GM23338 (cell line): Measurements from ENCODE around the gene DCHS1. TPM values are rescaled to one million over a fixed set of nuclear protein-coding genes. Genes with fewer than 3 reads are reported as not detected.

Source experiments
- ATAC-seq: fragments of 200-7000 bp; cut with Tn5 transposase; 3 replicates; pipeline ENCODE4 v1.9.1; 2020
- DNase-seq: peaks from one replicate; pipeline ENCODE4 v3.0.0-alpha.2; 2015; ENCODE audit warnings: low spot score
- H2AFZ ChIP-seq: fragments of 200-600 bp; sonication (generic); 2 replicates; pipeline ENCODE4 v1.8.0; 2016; ENCODE audit warnings: antibody characterized with exemption, mild to moderate bottlenecking, moderate library complexity
- H3F3A ChIP-seq: fragments of 200-600 bp; sonication (generic); replicated peaks from 2 replicates; pipeline ENCODE4 v1.8.0; 2017; ENCODE audit warnings: antibody characterized with exemption, mixed run types, low read depth
- H3K27ac ChIP-seq: fragments of 200-600 bp; sonication (generic); 2 replicates; pipeline ENCODE4 v1.6.1; 2016; ENCODE audit warnings: low read depth
- H3K27me3 ChIP-seq: fragments of 200-600 bp; sonication (generic); 2 replicates; pipeline ENCODE4 v1.8.0; 2016; ENCODE audit warnings: mild to moderate bottlenecking, mixed run types, moderate library complexity; ENCODE audit not compliant: insufficient read depth
- H3K36me3 ChIP-seq: fragments of 200-600 bp; sonication (generic); 2 replicates; pipeline ENCODE4 v1.8.0; 2016; ENCODE audit warnings: mild to moderate bottlenecking; ENCODE audit not compliant: insufficient read depth
- H3K4me1 ChIP-seq: fragments of 200-600 bp; sonication (generic); 2 replicates; pipeline ENCODE4 v1.8.0; 2016; ENCODE audit warnings: mild to moderate bottlenecking, moderate library complexity; ENCODE audit not compliant: insufficient read depth
- H3K4me2 ChIP-seq: fragments of 200-600 bp; sonication (generic); 2 replicates; pipeline ENCODE4 v1.7.1; 2017; ENCODE audit warnings: mixed run types
- H3K4me3 ChIP-seq: fragments of 200-600 bp; sonication (generic); 2 replicates; pipeline ENCODE4 v1.6.1; 2016; ENCODE audit warnings: mixed run types
- H3K79me2 ChIP-seq: fragments of 200-600 bp; sonication (generic); replicated peaks from 2 replicates; pipeline ENCODE4 v1.8.0; 2017; ENCODE audit warnings: mild to moderate bottlenecking; ENCODE audit not compliant: insufficient read depth
- H3K9me2 ChIP-seq: fragments of 200-600 bp; sonication (generic); 2 replicates; pipeline ENCODE4 v1.8.0; 2017; ENCODE audit not compliant: insufficient read depth
- H4K20me1 ChIP-seq: fragments of 200-600 bp; sonication (generic); replicated peaks from 2 replicates; pipeline ENCODE4 v1.8.0; 2017; ENCODE audit warnings: mild to moderate bottlenecking; ENCODE audit not compliant: insufficient read depth
- H3K27ac Mint-ChIP-seq: 2 replicates; pipeline ENCODE4 v1.8.0; 2020; ENCODE audit warnings: inconsistent platforms, mild to moderate bottlenecking, moderate library complexity, mixed read lengths
- H3K27me3 Mint-ChIP-seq: 3 replicates; pipeline ENCODE4 v1.8.0; 2022; ENCODE audit warnings: low read depth, mild to moderate bottlenecking, moderate library complexity, mixed read lengths, inconsistent platforms; ENCODE audit not compliant: insufficient read depth, poor library complexity
- H3K36me3 Mint-ChIP-seq: 3 replicates; pipeline ENCODE4 v1.8.0; 2021; ENCODE audit warnings: low read depth, mild to moderate bottlenecking, inconsistent platforms, moderate library complexity, mixed read lengths
- H3K4me1 Mint-ChIP-seq: 3 replicates; pipeline ENCODE4 v1.8.0; 2020; ENCODE audit warnings: mild to moderate bottlenecking, inconsistent platforms, mixed read lengths
- H3K4me3 Mint-ChIP-seq: 3 replicates; pipeline ENCODE4 v1.8.0; 2021; ENCODE audit warnings: moderate library complexity, mild to moderate bottlenecking, inconsistent platforms, mixed read lengths
- H3K9me3 Mint-ChIP-seq: 3 replicates; pipeline ENCODE4 v1.8.0; 2020; ENCODE audit warnings: moderate library complexity, mild to moderate bottlenecking, inconsistent platforms, mixed read lengths
- CREB1 ChIP-seq: fragments of 250-450 bp; sonication (Bioruptor Pico); IDR thresholded peaks from 2 replicates; pipeline ENCODE4 v1.5.0; 2020; ENCODE audit warnings: low read depth, mild to moderate bottlenecking, moderate library complexity
- EZH2 ChIP-seq: fragments of 200-600 bp; sonication (generic); IDR thresholded peaks from one replicate; pipeline ENCODE4 v1.8.0; 2017; ENCODE audit warnings: antibody characterized with exemption, mild to moderate bottlenecking, low read depth; ENCODE audit not compliant: unreplicated experiment
- EZH2phosphoT487 ChIP-seq: fragments of 200-600 bp; sonication (generic); IDR thresholded peaks from one replicate; pipeline ENCODE4 v1.8.1; 2018; ENCODE audit warnings: antibody characterized with exemption; ENCODE audit not compliant: unreplicated experiment
- JUNB ChIP-seq: IDR thresholded peaks from one replicate; pipeline ENCODE4 v1.6.1; 2016; ENCODE audit warnings: antibody characterized with exemption; ENCODE audit not compliant: unreplicated experiment
- NANOG ChIP-seq: IDR thresholded peaks from 2 replicates; pipeline ENCODE4 v1.6.1; 2016; ENCODE audit warnings: antibody characterized with exemption, borderline replicate concordance
- POLR2AphosphoS5 ChIP-seq: IDR thresholded peaks from 2 replicates; pipeline ENCODE4 v1.6.1; 2016; ENCODE audit warnings: antibody characterized with exemption, low read depth
- REST ChIP-seq: IDR thresholded peaks from one replicate; pipeline ENCODE4 v1.6.1; 2018; ENCODE audit warnings: antibody characterized with exemption; ENCODE audit not compliant: unreplicated experiment
- STAT1 ChIP-seq: IDR thresholded peaks from one replicate; pipeline ENCODE4 v1.6.1; 2016; ENCODE audit warnings: antibody characterized with exemption; ENCODE audit not compliant: unreplicated experiment
- ZNF114 ChIP-seq: fragments of 250-450 bp; sonication (Bioruptor Pico); IDR thresholded peaks from 2 replicates; pipeline ENCODE4 v1.5.0; 2020; ENCODE audit warnings: mild to moderate bottlenecking, moderate library complexity
- ZNF331 ChIP-seq: fragments of 250-450 bp; sonication (Bioruptor Pico); IDR thresholded peaks from 2 replicates; pipeline ENCODE4 v1.5.0; 2020; ENCODE audit warnings: low read depth, mild to moderate bottlenecking, moderate library complexity
- polyA plus RNA-seq: library from polyadenylated mRNA; unstranded; fragments of >200 nt; fragmentation: Nextera tagmentation; extraction: Ambion mirVana; gene quantifications from 2 replicates; pipeline ENCODE4 v1.2.1, GENCODE V29; 2016
- total RNA-seq: library from RNA; depleted of rRNA; stranded (reverse); fragments of >200 nt; shearing (Covaris generic); gene quantifications from 2 replicates; pipeline ENCODE4 v1.2.3, GENCODE V29; 2014
- TF ChIP-seq, protein P1 (sequence below): fragments of 250-450 bp; sonication (Bioruptor Pico); IDR thresholded peaks from 2 replicates; pipeline ENCODE4 v1.5.0; 2020; ENCODE audit warnings: mild to moderate bottlenecking, moderate library complexity
- TF ChIP-seq, protein P2 (sequence below), 2 experiments: fragments of 200-600 bp in 1 of 2; sonication (generic) in 1 of 2; conservative IDR thresholded peaks; 2 replicates each; pipeline versions ENCODE4 v1.5.1 to v1.6.1; 2016 to 2017; ENCODE audit warnings: antibody characterized with exemption in 2 of 2, low read depth in 2 of 2, mild to moderate bottlenecking in 2 of 2, moderate library complexity in 1 of 2
- TF ChIP-seq, protein P3 (sequence below): IDR thresholded peaks from 2 replicates; pipeline ENCODE4 v1.6.1; 2016; ENCODE audit warnings: antibody characterized with exemption

DCHS1 gene
- total and polyA plus RNA-seq, 2 experiments from 2014 or later: 2.3 to 20.7 TPM

DNA sequence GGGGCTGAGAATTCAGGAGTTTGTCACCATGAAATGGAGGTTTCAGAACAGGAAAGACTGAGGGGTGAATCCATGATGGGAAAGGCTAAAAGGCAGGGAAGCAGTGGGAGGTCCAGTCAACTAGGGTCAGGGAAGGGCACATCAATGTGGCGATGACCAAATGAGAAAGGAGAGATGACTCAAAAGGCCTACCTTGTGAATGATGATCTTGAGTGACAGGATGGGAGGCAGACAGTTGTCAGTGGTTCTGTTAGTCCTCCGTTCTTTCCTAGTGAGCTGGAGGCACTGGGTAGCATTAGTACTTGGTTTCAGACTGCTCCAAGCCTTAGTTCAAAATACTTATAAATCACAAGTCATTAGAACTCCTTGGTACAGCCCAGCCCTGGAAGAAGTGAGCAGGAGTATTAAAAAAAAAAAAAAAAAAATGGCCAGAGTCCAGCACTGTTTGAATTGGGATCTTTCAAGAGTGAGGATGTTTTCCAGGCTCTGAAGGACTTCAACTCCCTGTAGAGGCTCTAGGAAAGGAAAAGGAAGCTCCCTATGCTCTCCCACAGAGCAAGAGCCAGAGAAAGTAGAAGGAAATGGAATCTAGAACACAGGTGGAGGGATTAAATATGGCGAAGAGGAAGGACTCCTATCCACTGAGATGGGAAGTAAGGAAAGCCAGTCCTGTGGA lies 8.3 kb upstream of the DCHS1 start:
- Mint-ChIP-seq H3K4me3 (no peak overlapping the region), H3K27ac (no peak overlapping the region), H3K4me1 (no peaks in the 10 kb centered on the region), H3K27me3 (peaks cover 3% of the 10 kb centered on the region), H3K36me3 (no peaks in the 10 kb centered on the region), H3K9me3 (no peaks in the 10 kb centered on the region)
- peaks cover 8% of the 10 kb centered on the region; the same call in 1 of the 2 replicates for H3K27me3 ChIP-seq
- H3K4me3 ChIP-seq: no peak overlapping the region
- no peaks in the 10 kb centered on the region for H3K36me3 ChIP-seq
- H3F3A ChIP-seq: no peaks in the 10 kb centered on the region
- H3K79me2 ChIP-seq: no peaks in the 10 kb centered on the region
- no peak overlapping the region for H3K27ac ChIP-seq
- no peak overlapping the region for H3K4me2 ChIP-seq
- DNase-seq (no peak), ATAC-seq (no peak)
- no peaks in the 10 kb centered on the region for H3K4me1 ChIP-seq
- no peak for TF ChIP-seq ZNF331 (CRISPR knock-in tag)
- TF ChIP-seq, protein P1, sequence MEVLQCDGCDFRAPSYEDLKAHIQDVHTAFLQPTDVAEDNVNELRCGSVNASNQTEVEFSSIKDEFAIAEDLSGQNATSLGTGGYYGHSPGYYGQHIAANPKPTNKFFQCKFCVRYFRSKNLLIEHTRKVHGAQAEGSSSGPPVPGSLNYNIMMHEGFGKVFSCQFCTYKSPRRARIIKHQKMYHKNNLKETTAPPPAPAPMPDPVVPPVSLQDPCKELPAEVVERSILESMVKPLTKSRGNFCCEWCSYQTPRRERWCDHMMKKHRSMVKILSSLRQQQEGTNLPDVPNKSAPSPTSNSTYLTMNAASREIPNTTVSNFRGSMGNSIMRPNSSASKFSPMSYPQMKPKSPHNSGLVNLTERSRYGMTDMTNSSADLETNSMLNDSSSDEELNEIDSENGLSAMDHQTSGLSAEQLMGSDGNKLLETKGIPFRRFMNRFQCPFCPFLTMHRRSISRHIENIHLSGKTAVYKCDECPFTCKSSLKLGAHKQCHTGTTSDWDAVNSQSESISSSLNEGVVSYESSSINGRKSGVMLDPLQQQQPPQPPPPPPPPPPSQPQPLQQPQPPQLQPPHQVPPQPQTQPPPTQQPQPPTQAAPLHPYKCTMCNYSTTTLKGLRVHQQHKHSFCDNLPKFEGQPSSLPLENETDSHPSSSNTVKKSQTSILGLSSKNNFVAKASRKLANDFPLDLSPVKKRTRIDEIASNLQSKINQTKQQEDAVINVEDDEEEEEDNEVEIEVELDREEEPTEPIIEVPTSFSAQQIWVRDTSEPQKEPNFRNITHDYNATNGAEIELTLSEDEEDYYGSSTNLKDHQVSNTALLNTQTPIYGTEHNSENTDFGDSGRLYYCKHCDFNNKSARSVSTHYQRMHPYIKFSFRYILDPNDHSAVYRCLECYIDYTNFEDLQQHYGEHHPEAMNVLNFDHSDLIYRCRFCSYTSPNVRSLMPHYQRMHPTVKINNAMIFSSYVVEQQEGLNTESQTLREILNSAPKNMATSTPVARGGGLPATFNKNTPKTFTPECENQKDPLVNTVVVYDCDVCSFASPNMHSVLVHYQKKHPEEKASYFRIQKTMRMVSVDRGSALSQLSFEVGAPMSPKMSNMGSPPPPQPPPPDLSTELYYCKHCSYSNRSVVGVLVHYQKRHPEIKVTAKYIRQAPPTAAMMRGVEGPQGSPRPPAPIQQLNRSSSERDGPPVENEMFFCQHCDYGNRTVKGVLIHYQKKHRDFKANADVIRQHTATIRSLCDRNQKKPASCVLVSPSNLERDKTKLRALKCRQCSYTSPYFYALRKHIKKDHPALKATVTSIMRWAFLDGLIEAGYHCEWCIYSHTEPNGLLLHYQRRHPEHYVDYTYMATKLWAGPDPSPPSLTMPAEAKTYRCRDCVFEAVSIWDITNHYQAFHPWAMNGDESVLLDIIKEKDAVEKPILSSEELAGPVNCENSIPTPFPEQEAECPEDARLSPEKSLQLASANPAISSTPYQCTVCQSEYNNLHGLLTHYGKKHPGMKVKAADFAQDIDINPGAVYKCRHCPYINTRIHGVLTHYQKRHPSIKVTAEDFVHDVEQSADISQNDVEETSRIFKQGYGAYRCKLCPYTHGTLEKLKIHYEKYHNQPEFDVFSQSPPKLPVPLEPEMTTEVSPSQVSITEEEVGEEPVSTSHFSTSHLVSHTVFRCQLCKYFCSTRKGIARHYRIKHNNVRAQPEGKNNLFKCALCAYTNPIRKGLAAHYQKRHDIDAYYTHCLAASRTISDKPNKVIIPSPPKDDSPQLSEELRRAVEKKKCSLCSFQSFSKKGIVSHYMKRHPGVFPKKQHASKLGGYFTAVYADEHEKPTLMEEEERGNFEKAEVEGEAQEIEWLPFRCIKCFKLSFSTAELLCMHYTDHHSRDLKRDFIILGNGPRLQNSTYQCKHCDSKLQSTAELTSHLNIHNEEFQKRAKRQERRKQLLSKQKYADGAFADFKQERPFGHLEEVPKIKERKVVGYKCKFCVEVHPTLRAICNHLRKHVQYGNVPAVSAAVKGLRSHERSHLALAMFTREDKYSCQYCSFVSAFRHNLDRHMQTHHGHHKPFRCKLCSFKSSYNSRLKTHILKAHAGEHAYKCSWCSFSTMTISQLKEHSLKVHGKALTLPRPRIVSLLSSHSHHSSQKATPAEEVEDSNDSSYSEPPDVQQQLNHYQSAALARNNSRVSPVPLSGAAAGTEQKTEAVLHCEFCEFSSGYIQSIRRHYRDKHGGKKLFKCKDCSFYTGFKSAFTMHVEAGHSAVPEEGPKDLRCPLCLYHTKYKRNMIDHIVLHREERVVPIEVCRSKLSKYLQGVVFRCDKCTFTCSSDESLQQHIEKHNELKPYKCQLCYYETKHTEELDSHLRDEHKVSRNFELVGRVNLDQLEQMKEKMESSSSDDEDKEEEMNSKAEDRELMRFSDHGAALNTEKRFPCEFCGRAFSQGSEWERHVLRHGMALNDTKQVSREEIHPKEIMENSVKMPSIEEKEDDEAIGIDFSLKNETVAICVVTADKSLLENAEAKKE (CRISPR knock-in tag): no peak
- no peak for TF ChIP-seq STAT1
- no peak for TF ChIP-seq CREB1 (CRISPR knock-in tag)
- no peak for TF ChIP-seq NANOG
- TF ChIP-seq, protein P2, sequence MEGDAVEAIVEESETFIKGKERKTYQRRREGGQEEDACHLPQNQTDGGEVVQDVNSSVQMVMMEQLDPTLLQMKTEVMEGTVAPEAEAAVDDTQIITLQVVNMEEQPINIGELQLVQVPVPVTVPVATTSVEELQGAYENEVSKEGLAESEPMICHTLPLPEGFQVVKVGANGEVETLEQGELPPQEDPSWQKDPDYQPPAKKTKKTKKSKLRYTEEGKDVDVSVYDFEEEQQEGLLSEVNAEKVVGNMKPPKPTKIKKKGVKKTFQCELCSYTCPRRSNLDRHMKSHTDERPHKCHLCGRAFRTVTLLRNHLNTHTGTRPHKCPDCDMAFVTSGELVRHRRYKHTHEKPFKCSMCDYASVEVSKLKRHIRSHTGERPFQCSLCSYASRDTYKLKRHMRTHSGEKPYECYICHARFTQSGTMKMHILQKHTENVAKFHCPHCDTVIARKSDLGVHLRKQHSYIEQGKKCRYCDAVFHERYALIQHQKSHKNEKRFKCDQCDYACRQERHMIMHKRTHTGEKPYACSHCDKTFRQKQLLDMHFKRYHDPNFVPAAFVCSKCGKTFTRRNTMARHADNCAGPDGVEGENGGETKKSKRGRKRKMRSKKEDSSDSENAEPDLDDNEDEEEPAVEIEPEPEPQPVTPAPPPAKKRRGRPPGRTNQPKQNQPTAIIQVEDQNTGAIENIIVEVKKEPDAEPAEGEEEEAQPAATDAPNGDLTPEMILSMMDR (conservative IDR thresholded peaks at IDR 0.05; ENCODE audit: low read depth in 2 of 2): no peak
- no peak for TF ChIP-seq ZNF114 (CRISPR knock-in tag)
- TF ChIP-seq EZH2phosphoT487: no peak
- TF ChIP-seq, protein P3, sequence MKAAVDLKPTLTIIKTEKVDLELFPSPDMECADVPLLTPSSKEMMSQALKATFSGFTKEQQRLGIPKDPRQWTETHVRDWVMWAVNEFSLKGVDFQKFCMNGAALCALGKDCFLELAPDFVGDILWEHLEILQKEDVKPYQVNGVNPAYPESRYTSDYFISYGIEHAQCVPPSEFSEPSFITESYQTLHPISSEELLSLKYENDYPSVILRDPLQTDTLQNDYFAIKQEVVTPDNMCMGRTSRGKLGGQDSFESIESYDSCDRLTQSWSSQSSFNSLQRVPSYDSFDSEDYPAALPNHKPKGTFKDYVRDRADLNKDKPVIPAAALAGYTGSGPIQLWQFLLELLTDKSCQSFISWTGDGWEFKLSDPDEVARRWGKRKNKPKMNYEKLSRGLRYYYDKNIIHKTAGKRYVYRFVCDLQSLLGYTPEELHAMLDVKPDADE: no peak
- TF ChIP-seq JUNB: no peak
- TF ChIP-seq POLR2AphosphoS5: no peak
- TF ChIP-seq REST: no peak
- no peak for TF ChIP-seq EZH2
- no peak overlapping the region for H2AFZ ChIP-seq
- 0 out of 2 replicates have a peak, but pooled peaks cover 5% of the 10 kb centered on the region for H3K9me2 ChIP-seq
- no peaks in the 10 kb centered on the region for H4K20me1 ChIP-seq
